Omental fat pad (tissue), 4 donors: ENCODE measurements around the gene LIN7A. TPM values are rescaled to one million over a fixed set of nuclear protein-coding genes. Genes with fewer than 3 reads are reported as not detected.
A peak's percentile ranks its signal among the peaks of the same experiment; 100 is the strongest.

Source experiments
- ATAC-seq: fragments of 150-250 bp; one replicate; pipeline ENCODE4 v1.9.1; 2016; ENCODE audit warnings: mild to moderate bottlenecking, moderate library complexity; ENCODE audit not compliant: low FRiP score
- DNase-seq: peaks from one replicate; pipeline ENCODE4 v3.0.0-alpha.2; 2019; ENCODE audit warnings: low spot score
- CTCF ChIP-seq, 3 donors: fragments of 450-650 bp; IDR thresholded peaks; one replicate each; pipeline ENCODE4 v1.5.1; 2016 to 2017; ENCODE audit warnings: antibody characterized with exemption in 3 of 3, mild to moderate bottlenecking in 3 of 3, moderate library complexity in 2 of 3
- total RNA-seq, 4 donors: library from RNA; depleted of rRNA; stranded (reverse); fragments of >200 nt; gene quantifications; one replicate each; pipeline ENCODE4 v1.1.0, GENCODE V29; 2016

LIN7A gene
- total RNA-seq, 4 donors from 2014 or later, result 4.8 to 16.2 (median 6.6) TPM

GRCh38 chr12:80781313-80781712 lies 156.4 kb downstream of the LIN7A start:
- DNase-seq, result no peak
- ATAC-seq, result no peak
- no peak for TF ChIP-seq CTCF (IDR thresholded peaks at IDR 0.05)

- DNase-seq (no peak), ATAC-seq (peak; percentile 14)
- TF ChIP-seq CTCF (IDR thresholded peaks at IDR 0.05), result no peak
Measured at GRCh38 chr12:80780746-80781145, 157.0 kb downstream of the LIN7A start.

GRCh38 chr12:80778005-80778541 lies 159.7 kb downstream of the LIN7A start:
- TF ChIP-seq CTCF (IDR thresholded peaks at IDR 0.05), result no peak
- ATAC-seq, result peak; percentile 68
- DNase-seq, result no peak

GRCh38 chr12:80777587-80777986 lies 160.1 kb downstream of the LIN7A start:
- TF ChIP-seq CTCF (IDR thresholded peaks at IDR 0.05), result no peak
- DNase-seq, result no peak
- no peak for ATAC-seq

- no peak for DNase-seq
- TF ChIP-seq CTCF (IDR thresholded peaks at IDR 0.05), result no peak
- no peak for ATAC-seq
Measured at GRCh38 chr12:80776706-80777105, 161.0 kb downstream of the LIN7A start.

- TF ChIP-seq CTCF (IDR thresholded peaks at IDR 0.05), result no peak
- ATAC-seq, result no peak
- no peak for DNase-seq
Measured at GRCh38 chr12:80770958-80771357, 166.8 kb downstream of the LIN7A start.

GRCh38 chr12:80769553-80770140 lies 168.1 kb downstream of the LIN7A start:
- DNase-seq, result no peak
- no peak for ATAC-seq
- no peak for TF ChIP-seq CTCF (IDR thresholded peaks at IDR 0.05)
